NCI-H2196 (cell line): ENCODE measurements around the gene SLC12A3.
"Not testable (repeated sequence)": the region's sequence is repeated elsewhere in the genome, so short reads cannot be mapped to it uniquely, and the experiment has no call there.

Source experiments
- DNase-seq: peaks from one replicate; lab custom pipeline; 2025; ENCODE audit not compliant: unreplicated experiment; lab: John Stamatoyannopoulos, UW

The SLC12A3 gene

DNA sequence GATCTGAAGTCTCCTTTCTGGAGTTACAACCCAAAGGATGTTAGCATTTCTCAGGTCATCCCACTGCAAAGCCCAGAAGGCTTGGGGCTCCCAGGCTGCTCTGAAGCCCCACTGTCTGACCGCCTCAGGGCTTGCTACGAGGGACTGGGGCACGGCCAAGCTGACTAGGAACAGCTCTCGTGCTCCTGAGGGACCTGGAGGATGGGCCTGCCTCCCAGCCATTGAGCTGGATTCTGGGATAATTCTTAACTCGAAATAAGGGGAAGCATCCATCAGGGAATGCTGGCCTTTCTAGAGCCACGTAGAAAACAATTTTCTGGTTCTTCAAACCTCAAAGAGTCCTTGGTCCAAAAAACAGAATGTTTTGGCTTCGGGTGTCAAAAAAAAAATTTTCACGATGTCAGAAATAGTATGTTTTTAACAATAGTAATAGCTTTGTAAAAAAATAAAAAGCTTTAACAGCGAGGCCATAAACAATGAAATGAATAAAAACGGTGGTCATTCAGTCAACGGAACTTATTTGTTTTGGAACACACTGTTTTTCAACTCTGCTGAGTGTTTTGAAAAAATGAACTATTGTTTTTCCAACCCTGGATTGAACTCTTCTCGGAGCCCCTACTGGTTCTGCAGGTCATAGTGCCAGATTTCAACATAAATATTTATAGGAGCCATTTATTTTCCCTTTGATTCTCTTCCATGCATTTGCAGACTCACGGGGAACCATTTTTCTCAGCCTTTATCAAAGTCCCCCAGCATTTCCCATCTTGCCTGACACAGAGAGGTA lies 50.5 kb downstream of the SLC12A3 start:
- DNase-seq = no peak

- DNase-seq = no peak
Measured at GRCh38 chr16:56916571-56917403, 51.8 kb downstream of the SLC12A3 start.

GRCh38 chr16:56918467-56919012 lies 53.5 kb downstream of the SLC12A3 start:
- DNase-seq = no peak

DNA sequence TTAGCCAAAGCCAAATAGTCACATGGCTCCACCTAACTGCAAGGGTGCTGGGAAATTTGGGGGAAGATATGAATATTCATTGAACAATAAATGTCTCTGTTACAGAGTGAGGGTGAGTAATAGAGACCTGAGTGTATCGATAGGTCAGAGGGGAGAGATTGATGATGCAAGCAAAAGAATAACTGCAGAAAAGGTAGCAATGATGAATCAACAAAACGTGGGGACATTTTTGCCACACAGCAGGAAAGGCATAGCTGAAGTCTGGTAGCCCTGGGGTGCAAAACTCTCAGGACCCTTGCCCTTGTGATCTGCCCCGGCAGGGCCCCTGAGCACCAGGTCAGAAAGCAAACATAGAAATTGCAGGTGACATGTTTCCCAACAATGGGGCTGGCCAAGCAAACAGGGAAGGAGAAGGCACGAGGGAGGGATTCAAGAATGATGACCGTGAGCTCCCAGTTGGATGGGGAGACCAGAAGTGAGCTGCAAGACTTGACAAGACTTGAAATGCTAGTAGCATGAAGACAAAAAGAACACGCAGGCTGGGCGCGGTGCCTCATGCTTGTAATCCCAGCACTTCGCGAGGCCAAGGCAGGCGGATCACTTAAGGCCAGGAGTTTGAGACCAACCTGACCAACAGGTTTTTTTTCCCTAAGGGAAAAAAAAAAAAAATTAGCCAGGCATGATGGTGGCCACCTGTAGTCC lies 54.2 kb downstream of the SLC12A3 start:
- no peak for DNase-seq

GRCh38 chr16:56921571-56921970 lies 56.6 kb downstream of the SLC12A3 start:
- DNase-seq = no peak

- DNase-seq = no peak
Measured at GRCh38 chr16:56923481-56924091, 58.6 kb downstream of the SLC12A3 start.

- no peak for DNase-seq
Measured at GRCh38 chr16:56927471-56927870, 62.5 kb downstream of the SLC12A3 start.

DNA sequence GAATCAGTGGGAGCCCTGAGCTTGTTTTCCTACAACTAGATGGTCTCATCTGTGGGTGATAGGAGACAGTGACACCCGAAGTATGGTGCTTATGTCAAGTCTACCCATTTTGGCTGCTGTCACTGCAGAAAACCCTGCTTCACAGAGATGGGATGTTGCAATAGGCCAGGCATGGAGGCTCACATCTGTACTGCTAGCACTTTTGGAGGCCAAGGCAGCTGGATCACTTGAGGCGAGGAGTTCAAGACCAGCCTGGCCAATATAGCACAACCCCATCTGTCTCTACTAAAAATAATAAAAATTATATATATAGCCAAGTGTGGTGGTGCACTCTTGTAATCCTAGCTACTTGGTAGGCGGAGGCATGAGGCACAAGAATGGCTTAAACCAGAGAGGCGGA lies 64.6 kb downstream of the SLC12A3 start:
- no peak for DNase-seq

GRCh38 chr16:56930486-56931270 lies 65.7 kb downstream of the SLC12A3 start:
- DNase-seq = no peak

DNA sequence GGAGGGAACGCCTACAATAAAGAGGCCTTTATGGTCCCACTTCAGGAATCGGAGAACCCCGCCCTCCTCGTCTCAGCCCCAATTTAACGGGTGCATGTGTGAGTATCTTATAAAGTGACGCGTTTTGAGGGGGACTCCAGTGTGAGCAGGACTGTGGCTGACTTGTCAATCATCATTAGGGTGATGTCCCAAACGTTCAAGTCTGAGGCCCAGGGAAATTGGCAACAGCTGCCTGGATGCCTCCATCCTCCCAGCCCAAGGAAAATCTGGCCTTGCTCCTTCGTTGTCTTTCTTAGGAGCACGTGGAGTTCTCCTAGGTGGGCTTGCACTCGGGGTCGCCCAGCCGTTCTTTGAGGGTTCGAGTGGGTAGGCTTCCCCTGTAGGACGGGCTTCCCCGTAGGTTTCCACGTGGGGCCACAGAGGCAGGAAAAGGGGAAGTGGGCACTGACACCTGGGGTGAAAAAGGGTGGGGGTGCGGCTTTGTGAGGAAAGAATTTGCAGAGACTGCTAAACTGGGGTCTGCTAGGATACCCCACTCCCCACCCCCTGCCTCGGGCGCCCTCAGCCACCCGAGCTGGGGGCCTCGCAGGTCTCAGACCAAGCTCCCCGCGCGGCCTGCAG lies 66.4 kb downstream of the SLC12A3 start:
- no peak for DNase-seq

DNA sequence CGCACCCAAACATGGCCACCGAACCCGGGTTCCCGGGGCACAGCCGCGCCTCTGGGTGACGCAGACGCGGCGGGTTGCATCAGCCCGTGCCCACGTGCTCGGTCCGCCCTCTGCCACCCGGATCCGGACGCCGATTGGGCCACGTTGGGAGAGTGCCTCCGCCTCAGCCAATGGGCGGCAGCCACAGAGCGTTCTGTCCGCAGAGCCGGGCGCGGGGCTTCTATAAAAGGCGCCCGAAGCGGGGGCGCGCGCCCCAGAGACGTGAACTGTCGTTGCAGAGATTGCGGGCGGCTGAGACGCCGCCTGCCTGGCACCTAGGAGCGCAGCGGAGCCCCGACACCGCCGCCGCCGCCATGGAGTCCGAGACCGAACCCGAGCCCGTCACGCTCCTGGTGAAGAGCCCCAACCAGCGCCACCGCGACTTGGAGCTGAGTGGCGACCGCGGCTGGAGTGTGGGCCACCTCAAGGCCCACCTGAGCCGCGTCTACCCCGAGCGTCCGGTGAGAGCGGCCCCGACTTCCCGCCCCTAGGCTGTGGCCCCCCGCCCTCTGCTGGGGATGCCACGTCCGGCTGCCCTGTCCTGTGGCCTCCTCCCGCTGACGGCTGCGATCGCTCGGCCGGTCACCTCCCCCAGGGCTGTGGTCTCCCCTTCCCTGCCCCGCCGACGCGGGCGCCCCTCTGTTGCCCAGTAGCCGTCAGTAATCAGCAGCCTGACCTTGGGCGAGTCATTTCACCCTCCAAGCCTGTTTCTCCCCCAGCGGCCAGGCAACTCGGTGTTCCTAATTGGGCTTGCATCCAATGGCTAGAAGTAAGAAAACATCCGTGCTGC lies 67.1 kb downstream of the SLC12A3 start, which contains the start of gene HERPUD1:
Gene HERPUD1, plus strand, starts transcription at position 251 of the 829 bp plus-strand sequence. Its CDS starts 103 bp downstream, at position 354.
- peak; percentile 89 for DNase-seq

DNA sequence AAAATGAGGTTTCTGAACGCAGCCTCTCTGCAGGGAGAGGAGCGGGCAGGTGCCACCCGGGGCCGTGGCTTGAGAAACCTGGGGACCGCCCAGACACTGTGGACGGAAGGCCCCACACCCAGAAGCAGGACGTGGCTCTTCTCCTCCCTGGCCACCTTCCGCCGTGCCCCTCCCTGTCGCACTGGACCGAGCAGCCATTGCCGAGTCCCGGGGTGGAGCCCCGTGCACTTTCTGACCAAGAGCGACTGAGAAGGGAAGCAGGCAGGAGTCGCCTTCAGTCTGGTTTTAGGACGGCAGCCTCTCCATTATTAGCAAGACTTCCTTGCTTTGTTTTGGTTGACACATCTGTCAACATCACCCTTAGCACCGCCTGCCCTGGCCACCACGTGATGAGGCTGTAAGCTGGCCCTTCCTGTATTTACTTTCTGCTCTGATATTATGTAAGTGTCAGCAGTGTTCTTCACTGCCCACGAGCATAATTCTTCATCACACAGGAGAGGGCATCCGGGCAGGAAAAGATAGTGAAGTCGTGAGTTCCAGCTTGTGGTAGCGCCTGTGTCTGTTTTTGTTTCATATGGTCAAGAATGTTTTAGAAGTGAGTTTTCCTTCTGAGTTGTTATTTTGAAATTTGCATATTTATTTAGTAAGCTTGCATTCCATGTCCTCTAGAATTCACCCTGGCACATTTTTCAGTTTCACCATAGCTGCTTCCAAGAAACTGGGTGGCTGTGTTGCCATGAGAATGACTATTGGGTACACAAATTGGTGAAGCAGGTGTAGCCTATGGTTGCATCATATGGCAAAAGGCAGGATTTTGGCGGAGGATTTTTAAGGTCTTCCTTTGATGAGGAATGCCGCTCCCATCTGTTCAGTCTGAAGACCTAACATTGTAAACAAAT lies 68.0 kb downstream of the SLC12A3 start:
- DNase-seq = peak; percentile 44

- DNase-seq = no peak
Measured at GRCh38 chr16:56933828-56934598, 69.0 kb downstream of the SLC12A3 start.

- DNase-seq = not testable (repeated sequence)
Measured at GRCh38 chr16:56934599-56935145, 69.7 kb downstream of the SLC12A3 start.

- DNase-seq = no peak
Measured at GRCh38 chr16:56935201-56935600, 70.2 kb downstream of the SLC12A3 start.

DNA sequence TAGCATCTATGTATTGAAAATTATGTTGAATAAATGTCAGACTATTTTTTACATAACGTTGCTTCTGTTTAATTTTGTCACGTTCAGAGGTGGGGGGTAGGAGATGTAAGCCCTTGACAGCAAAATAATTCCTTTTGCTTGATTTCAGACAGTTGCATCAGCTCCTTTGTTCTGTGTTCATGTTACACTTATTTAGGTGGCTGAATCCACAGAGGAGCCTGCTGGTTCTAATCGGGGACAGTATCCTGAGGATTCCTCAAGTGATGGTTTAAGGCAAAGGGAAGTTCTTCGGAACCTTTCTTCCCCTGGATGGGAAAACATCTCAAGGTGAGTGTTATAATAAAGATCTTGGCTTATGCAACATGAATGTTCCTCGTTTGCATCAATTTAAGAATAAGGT lies 71.5 kb downstream of the SLC12A3 start:
- no peak for DNase-seq

GRCh38 chr16:56936950-56937349 lies 71.9 kb downstream of the SLC12A3 start:
- no peak for DNase-seq
